ENCODE measurements around the gene PACC1.

PACC1 gene

GRCh38 chr1:212414328-212415106 lies at the start of gene PACC1:
Gene PACC1 (minus strand): TSS chr1:212414886. CDS start chr1:212414757, 129 bp downstream.
- DNase-seq (ENCODE audit: low spot score), result peak; percentile 92

DNA sequence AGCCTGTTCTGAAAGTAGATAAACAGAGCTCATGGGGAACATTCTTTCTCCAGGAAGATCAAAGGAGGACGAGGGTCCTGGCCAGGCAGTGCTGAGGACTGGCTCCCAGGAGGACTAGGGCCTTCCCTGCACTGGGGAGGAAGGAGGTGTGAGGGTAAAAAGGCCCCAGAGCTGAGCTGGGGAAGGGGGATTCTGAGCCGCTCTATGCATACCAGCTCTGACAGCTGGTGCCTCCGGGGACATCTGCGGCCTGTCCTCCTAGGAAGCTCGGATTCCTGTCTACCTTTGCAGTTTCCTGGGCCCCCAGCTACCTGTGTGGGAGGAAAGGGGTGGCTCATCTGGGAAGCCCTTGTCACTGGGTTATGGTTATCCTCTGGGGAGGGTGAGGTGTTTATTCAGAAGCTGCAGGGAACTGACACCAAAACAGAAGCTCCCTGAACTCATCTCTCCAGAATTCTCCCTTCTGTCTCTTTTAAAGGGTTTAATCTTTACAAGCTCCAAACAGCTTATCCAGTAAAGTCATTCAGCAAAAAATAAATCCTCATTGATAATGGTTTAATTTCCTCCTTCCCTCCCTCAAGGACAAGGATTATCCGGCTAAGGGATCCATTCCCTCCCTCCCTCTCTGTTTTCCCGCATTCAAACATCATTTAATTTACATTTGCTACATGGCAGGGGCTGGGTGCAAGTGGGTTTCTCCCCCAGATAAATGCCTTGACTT lies 49.0 kb upstream of the PACC1 start:
- no peak for DNase-seq (ENCODE audit: low spot score)

- no peak for DNase-seq (ENCODE audit: low spot score)
Observed at GRCh38 chr1:212461916-212462660, 47.4 kb upstream of the PACC1 start.

DNA sequence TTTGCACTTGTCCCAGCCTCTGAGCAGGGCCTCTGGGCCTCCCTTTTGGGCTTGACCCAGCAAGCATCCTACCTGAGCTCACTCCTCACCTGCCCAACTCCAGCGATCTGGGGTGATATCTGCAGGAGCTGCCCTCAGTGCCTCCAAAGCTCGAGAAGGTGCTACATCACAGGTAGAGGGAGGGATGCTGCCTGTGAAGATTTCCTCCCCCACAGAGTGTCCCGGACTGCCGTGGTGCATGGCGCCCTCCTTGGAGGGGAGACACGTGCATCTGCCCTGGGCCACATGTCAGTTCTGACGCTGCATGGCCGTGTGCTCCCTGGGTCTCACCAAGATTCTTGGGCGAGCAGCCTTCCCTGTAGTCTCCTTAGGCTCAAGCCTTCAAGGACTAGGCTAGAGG lies 45.7 kb upstream of the PACC1 start:
- DNase-seq (ENCODE audit: low spot score), result no peak

DNA sequence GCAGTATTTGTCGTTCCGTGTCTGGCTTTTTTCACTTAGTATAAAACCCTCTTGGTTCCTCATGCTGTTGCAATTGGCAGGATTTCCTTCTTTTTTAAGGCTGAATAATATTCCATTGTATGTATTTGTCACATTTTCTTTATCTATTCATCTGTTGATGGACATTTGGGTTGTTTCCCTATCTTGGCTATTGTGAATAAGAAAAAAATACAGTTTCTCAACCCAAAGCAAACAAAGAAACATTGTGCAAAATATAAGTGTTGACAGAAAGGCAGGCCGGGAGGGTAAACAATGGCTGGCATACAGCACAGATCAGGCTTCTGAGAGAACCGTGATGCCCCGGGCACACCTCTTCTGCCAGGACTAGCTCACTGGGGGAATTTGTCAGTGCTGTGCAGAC lies 45.0 kb upstream of the PACC1 start:
- DNase-seq (ENCODE audit: low spot score), result no peak

- no peak for DNase-seq (ENCODE audit: low spot score)
Observed at GRCh38 chr1:212458817-212459216, 44.1 kb upstream of the PACC1 start.

GRCh38 chr1:212457740-212458338 lies 43.2 kb upstream of the PACC1 start:
- DNase-seq (ENCODE audit: low spot score), result no peak

- peak; percentile 72 for DNase-seq (ENCODE audit: low spot score)
Observed at GRCh38 chr1:212455803-212456528, 41.3 kb upstream of the PACC1 start.

DNA sequence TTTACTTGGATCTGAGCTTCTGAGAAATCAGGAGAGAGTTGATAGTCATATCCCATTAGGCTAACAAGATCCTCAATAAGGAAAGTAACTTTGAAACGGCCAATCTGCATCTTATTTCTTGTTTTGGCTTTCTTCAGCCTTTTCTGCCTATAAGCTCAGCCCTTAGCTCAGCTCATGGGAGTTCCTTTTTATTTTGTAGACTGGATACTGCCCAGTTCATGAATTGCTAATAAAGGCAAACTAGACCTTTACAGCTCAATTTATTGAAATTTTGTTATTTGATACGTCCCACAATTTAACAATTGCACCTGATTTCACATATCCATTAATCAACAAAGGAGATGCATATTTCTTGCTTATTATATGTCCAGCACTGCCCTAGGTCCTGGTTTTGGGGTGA lies 40.7 kb upstream of the PACC1 start:
- DNase-seq (ENCODE audit: low spot score), result no peak

GRCh38 chr1:212454741-212455140 lies 40.1 kb upstream of the PACC1 start:
- no peak for DNase-seq (ENCODE audit: low spot score)

GRCh38 chr1:212453156-212453857 lies 38.6 kb upstream of the PACC1 start:
- DNase-seq (ENCODE audit: low spot score), result no peak

DNA sequence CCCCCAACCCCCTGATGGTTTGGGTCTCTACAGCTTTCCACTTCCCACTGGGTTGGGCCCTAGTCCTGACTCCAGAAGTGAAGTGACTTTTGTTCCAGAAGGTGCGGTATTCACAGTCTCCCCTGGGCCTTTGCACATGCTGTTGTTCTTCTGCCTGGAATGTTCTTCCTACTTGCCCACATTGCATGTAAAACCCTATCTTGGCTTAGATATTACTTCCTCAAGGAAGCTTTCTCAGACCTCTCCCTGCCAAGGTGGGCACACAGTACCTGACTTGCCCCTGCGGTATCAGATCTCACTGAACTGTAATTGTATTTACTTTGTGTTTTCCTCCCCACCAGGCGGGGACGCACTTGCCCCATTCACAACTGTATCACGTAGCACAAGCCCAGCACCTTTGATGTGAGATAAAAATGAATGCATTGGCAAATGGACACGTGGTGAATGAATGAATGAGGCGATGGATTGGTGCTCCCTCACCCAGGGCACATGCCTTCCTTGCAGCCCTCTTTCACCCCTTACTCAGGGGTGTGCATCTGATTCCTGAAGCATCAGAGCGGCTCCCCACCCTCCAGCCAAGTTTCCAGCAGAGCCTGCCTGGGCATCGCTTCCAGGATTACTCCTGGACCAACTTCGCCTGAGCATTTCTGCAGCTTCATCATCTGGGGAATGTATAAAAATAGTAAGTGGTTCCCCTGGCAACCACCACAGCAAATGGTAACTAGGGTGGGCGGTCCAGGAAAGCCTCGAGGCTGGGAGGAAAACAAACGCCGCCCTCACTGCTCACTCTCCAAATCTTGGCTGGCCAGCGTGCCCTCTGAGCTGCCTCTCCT lies 37.9 kb upstream of the PACC1 start:
- DNase-seq (ENCODE audit: low spot score), result no peak

GRCh38 chr1:212451416-212452322 lies 37.0 kb upstream of the PACC1 start:
- no peak for DNase-seq (ENCODE audit: low spot score)

- no peak for DNase-seq (ENCODE audit: low spot score)
Observed at GRCh38 chr1:212450331-212450881, 35.7 kb upstream of the PACC1 start.

- DNase-seq (ENCODE audit: low spot score), result no peak
Observed at GRCh38 chr1:212447478-212447877, 32.8 kb upstream of the PACC1 start.

DNA sequence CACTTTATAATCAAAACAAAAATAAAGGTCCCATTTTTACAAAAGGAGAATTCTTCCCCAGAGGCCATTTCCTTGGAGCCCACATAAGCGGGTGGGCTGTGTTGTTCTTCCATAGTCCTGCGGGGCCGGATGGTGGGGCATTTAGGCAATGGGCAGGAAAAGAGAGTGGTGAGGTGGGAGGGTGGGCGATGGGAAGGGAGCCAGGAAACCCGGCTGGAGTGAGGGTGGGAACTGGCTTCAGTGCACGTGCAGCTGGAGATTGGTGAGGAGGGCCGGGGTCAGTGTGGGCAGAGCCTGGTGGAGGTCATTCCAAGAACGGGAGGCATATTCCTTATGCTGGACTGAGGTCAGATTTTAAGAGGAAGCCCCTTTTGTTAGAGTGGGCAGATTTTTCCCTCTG lies 31.6 kb upstream of the PACC1 start:
- no peak for DNase-seq (ENCODE audit: low spot score)

GRCh38 chr1:212442408-212442807 lies 27.7 kb upstream of the PACC1 start:
- DNase-seq (ENCODE audit: low spot score), result no peak

DNA sequence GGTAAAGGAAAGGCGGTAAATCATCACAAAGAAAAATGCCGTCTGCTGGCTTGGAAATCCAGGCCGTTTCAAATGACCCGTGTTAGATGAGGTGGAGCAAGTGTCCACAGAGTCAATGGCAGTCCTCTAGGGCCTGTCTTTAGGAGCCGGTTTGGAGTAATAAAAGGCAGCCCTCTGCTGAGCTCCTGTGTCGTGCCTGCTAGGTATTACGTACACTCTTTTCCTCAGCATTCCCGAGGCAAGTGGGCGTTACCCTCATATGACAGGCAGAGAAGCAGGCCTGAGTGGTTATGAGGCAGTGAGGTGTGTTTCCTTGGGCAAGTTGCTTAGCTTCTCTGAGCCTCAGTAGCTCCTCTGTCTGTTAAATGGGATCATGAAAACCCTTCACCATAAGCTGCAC lies 25.7 kb upstream of the PACC1 start:
- no peak for DNase-seq (ENCODE audit: low spot score)

DNA sequence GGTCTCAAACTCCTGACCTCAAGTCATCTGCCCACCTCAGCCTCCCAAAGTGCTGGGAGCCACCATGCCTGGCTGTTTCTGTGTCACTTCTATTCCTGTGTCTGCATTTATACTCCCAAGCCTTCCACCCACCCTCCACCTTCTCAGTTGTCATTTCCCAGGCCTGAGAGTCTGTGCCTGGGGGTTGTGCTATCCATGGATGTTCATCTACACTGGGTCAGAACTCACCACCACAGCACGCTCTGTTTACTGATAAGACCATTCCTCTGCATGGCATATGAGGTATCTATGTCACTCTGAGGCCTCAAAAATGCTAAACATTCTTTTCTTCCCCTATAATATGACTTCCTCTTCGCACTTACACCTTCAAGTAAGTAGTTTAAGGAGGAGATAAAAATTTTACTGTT lies 24.1 kb upstream of the PACC1 start:
- DNase-seq (ENCODE audit: low spot score), result no peak
